Measurements from ENCODE around the gene NRIP3.

The NRIP3 gene

DNA sequence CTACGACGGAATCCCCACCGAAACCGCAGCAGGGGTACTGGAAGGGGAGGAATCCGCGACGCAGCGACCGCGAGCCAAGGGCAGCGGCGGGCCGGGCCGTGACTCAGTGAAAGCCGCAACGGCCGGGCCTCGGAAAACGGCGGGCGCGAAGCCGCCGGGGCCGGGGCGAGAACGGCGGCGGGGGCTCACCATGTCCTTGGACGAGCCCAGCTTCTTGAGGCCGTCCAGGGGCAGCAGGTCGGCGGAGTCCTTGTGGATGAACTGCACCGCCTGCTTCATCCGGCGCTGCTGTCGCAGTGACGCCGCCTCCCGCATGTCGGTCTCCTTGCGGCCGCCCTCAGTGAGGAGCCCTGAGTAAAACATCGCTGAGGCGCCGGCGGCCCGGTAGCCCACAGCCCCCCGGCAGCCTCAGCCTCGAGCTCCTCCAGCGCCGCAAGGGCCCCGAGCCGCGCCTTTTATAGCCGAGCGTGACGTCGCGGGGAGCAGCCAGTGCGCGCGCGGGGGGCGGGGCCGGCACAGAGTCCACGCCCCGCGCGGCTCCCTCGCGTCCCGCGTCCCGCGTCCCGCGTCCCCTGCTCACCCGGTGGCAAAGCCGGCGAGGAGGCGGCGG is at the start of gene NRIP3:
TSS of gene NRIP3 (minus strand) at position 429 of the 610 bp plus-strand sequence. CDS start at position 363, 66 bp downstream.
- DNase-seq (ENCODE audit: low read depth in 2 of 2) = peak; percentile 38 to 72

DNA sequence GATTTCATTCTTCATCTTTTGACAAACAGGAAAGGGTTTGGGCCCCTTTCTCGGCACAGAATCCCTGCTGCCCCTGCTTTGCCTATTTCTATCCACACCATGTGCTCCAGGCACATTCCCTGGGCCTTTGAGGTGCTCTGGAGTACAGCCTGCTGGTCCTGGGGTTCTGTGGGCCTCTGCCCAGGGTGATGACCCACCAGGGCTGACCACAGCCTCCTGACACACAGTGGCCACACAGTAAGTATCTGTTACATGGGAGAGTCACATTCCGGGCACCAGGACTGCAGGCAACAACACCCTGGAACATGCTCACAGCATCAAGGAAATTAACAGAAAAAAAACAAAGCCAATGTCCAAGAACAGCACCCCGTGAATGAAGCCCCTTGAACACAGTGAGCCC is 48.5 kb upstream of the NRIP3 start:
- DNase-seq (ENCODE audit: low read depth in 2 of 2) = no peak

DNA sequence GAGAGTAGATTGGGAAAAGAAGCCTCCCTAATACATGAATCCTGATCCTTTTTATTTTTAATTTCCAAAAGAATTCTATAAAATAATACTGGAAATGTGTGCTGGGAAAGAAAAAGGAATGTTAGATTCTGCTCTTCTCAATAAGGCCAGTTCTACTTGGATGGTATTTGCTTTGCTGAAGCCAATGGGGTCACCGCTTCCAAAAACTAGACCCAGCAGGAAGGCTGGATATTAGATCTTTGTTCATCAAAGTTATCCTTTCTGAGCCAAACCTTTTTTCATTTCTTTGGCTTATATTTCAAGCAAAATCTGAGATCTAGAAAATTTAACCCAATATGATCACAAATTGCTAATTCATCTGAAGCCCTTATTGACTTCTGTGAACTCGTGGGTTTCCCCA is 46.2 kb upstream of the NRIP3 start:
- DNase-seq (ENCODE audit: low read depth in 2 of 2) = no peak

DNA sequence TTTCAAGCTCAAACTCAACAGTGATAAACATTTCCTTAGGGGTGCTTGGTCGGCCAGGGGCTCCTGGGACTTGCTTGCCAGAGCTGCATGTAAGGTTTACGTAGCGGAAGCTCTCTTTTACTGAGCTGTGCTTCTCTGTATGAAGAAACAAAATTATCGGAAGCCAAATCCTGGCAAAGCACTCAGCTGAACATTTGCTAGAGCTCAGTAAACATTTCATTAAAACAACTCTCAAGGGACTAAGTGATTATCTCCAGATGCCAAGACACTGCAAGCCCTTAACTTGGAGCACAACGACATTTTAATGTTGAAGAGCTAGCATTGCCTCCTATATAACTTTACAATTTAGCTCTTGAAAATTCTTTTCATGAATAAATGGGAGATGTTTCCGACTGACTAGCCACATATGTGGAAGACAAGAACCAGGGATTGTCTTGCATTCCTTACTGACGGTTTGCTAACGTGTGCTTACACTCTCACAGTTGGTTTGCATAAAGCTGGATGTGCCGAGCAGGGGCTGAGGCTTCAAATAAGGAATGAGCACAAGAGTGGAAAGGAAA is 44.2 kb upstream of the NRIP3 start:
- DNase-seq (ENCODE audit: low read depth in 2 of 2) = no peak

DNA sequence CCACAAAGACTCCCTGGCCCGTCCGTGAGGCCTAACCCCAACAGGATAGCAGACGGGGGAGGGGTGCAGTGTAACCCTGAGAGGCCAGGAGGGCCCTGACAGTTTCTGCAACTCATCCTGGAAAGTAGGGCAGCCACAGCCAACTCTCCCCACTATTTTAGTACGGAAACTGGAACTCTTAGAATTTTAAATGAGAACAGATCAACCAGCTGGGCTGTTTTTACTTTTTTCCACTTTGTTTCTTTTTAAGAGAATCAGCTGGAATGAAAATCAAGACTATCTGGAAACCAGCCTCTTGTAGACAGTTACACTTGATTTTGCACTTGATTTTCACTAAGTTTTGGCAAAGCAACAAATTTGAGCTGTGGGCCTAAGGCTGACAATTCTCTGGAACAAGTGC is 42.7 kb upstream of the NRIP3 start:
- no peak for DNase-seq (ENCODE audit: low read depth in 2 of 2)

DNA sequence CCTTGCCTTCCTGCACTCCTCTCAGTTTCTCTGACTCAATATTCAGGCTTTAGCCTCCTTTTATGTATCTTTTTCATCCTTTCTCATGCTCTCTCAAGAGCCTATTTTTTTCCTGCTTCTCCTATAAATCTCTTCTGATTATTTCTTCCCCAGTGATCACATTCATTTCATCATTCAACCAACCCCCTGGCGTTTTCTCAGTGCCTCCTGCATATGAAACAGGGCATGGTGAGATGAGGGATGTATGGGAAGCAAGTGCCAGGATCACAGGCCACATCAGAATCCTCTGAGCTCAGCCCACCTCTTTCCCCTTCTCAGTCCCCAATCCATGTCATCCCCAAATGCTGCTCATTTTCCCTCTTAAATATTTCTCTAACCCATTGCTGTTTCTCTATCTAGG is 38.7 kb upstream of the NRIP3 start:
- no peak for DNase-seq (ENCODE audit: low read depth in 2 of 2)

DNA sequence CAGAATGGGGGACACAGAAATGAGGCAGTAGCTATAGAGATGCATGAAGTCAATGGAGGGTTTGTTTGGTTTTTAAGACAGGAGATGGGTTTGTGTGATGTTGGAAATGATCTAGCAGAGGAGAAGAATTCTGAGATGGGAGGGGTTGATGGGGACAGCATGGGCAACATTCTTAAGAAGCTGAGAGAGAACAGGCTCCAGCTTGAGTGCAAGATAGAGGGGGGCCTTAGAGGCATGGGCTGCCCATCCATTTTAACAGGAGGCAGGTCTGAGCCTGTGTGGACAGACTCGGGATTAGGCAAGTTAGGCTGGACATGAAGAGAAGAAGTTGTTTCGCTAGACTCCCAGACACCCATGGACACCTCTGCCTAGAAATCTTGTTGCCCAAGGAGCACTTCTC is 37.9 kb upstream of the NRIP3 start:
- DNase-seq (ENCODE audit: low read depth in 2 of 2) = no peak

DNA sequence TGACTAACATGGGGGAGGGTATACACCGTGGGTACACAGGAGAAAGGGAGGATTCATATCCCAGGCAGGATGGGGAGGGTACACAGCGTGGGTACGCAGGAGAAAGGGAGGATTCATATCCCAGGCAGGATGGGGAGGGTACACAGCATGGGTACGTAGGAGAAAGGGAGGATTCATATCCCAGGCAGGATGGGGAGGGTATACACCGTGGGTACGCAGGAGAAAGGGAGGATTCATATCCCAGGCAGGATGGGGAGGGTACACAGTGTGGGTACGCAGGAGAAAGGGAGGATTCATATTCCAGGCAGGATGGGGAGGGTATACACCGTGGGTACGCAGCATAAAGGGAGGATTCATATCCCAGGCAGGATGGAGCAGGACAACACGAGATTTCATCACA is 36.6 kb upstream of the NRIP3 start:
- no peak for DNase-seq (ENCODE audit: low read depth in 2 of 2)

DNA sequence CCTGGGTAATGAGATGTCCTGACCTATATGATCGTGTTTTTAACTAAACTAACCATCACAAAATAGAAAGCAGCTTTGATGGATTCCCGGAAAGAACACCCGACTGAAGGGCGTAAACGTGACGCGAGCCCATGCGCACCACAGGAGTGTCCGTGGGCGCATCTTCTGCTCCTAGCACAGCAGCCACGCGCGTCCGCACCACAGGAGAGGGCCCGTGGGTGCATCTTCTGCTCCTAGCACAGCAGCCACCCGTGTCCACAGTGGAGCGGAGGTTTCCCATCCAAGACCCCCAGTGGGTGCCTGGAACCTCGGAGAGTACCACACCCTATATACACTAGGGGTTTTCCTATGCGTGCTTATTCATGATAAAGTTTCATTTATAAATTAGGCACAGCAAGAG is 36.1 kb upstream of the NRIP3 start:
- no peak for DNase-seq (ENCODE audit: low read depth in 2 of 2)

DNA sequence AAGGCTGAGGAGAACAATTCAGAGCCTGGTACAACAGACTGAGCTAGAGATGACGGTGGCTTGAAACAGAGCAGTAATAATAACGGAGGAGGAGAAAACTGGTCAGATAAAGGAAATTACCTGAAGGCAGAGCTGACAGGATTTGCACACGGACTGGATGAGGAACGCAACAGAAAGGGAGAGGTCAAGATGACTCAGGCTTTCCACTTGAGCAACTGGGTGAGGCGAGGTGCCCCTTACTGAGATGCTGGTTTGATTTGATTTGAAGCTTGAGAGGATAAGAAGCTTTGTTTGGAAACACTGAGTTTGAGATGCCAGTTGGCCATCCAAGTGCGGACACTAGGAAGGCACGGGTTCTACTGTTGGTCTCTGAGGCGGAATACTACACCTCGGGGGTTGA is 35.4 kb upstream of the NRIP3 start:
- no peak for DNase-seq (ENCODE audit: low read depth in 2 of 2)

DNA sequence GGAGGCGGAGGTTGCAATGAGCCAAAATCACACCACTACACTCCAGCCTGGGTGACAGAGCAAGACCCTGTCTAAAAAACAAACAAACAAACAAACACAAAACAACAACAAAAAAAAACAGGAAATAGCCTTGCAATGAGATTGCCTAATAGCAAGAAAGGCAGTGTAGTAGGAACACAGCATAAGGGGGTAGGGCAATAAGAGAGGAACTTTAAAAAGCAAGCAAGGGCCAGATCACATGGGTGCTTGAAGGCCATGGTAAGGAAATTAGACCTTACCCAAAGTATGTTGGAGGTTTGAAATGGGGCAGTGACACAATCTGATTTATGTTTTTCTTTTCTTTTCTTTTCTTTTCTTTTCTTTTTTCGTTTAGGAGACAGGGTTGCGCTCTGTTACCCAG is 34.7 kb upstream of the NRIP3 start:
- no peak for DNase-seq (ENCODE audit: low read depth in 2 of 2)

DNA sequence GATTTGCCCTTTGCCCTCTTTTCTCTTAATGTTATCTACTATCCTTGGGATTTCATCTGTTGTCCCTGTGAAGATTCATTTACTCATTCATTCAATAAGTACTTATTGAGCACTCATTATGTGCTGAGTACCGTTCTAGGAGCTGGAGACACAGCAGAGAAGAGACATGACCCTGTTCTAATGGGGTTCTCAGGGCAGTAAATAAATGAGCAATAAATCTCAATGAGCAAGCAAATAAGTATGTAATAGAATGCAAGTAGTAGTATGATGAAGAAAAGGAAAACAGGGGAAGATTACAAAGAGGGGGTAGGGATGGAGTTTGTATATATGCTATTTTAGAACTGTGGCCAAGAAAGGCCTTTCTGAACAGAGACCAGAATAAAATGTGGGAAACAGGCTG is 34.2 kb upstream of the NRIP3 start:
- DNase-seq (ENCODE audit: low read depth in 2 of 2) = no peak

DNA sequence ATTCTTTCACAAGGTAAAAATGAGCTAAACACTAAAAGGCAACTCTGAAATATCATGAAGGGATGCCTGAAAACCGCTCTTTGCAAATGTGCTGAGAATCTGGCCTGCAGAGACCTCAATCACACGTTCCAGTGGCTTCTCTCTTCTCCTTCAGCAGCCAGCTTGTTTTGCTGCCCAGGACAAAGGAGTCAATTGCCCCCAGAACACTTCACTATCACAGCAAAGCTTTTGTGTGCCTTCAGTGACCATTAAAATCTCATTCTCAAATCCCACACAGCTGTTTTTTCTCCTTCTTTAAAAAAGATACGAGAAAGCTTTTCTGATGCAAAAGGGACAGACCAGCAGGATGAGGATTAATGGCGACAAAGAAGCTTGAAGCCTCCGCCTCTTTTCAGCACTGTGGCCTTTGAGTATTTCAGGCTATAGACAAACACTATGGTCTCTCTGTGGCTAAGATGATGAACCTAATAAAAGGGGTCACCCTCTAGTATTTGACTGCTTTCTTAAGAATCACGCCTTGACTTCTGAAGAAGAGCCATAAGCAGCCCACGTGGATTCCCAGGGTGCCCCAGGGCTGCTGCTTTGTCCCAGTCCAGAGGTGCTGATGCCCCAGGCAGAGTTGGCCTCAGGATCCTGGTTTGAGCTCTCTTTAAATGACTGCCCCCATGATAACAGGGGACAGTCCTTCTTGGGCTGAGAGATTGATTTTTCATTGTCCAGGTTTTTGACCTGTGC is 33.4 kb upstream of the NRIP3 start:
- no peak for DNase-seq (ENCODE audit: low read depth in 2 of 2)

DNA sequence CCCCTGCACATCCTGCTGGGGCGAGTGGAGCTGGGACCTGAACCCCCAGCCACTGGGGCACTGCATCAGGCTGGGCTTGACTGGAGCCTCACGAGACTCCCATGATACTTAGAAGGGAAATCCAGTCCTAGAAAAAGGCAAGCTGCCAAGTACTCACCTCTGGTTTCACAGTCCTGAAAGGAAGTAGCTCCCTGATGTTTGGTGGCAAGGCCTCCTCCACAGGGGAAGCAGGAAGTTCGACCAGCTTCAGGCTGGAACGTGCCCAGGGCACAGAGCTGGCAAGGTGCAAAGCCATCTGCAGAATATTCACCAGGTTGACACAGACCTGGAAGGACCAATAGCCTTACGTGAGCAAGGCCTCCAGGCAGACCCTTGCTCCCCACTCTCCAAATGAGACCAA is 26.8 kb upstream of the NRIP3 start:
- no peak for DNase-seq (ENCODE audit: low read depth in 2 of 2)

DNA sequence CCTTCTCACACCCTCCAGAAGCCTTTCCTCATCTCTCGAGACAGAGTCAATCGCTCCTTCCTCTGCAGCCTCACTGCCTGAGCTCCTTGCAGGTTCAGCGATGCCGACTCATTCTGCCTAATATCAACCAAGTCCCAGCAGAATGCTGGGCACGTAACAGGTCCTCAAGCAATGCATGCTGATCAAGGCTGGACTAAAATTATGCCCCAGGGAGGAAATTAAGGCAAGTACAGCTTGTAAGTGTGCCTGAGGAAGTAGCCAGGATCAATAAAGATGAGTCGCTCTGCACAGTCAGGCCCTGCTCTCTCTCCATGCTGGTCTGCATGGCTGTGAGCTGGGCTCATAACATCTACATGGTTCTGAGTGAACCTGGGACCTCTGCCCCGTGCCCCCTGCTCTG is 25.6 kb upstream of the NRIP3 start:
- DNase-seq (ENCODE audit: low read depth in 2 of 2) = no peak

DNA sequence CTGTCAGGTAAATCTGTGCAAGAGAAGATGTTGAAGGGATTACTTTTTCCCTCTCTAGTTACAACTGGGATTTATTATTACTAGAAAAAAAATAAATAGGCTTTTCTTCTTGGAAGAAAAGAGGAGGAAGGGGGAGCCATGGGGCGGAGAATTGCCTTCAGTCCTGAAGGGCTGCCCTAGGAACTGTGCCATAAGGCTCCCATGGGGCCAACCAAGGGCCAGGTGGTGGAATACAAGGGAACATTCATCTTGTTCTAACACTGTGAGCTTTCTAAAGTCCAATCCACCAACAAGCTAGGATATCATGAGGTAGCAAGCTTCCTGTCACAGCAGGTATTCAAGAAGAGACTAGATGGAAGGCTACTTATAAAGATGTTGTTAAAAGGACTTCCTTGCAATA is 24.8 kb upstream of the NRIP3 start:
- DNase-seq (ENCODE audit: low read depth in 2 of 2) = no peak

DNA sequence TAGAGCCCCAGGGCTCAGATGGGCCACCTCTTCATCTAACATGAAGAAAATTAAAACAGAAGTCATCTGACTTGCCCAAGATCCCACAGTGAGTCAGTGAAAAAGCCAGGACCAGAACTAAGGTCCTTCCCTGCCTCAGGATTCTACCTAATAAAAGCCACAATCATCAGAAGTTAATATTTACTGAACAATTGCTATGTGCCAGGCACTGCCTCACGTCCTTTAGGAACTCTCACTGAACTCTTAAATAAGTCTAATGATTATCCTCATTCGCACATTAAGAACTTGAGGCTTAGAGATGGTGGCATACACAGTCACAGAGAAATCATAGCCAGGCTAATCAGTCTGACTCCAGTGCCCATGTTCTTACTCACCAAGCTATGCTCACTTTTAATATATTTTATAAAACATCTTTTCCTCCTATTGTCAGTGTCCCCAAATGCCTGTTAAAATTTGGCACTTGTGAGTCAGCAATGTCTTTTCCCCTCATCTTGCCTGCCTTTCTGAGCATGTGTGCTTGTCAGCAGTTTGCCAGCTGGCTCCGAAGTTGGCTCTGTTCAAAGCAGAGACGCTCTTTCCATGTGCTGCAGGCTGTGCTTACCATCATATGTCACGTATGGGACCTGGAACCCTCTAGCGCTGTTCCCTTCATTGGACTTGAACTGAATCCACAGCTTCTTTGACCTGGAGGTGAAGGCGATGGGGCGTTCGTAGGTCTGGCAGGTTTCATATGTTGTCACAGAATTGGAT is 21.5 kb upstream of the NRIP3 start:
- no peak for DNase-seq (ENCODE audit: low read depth in 2 of 2)

DNA sequence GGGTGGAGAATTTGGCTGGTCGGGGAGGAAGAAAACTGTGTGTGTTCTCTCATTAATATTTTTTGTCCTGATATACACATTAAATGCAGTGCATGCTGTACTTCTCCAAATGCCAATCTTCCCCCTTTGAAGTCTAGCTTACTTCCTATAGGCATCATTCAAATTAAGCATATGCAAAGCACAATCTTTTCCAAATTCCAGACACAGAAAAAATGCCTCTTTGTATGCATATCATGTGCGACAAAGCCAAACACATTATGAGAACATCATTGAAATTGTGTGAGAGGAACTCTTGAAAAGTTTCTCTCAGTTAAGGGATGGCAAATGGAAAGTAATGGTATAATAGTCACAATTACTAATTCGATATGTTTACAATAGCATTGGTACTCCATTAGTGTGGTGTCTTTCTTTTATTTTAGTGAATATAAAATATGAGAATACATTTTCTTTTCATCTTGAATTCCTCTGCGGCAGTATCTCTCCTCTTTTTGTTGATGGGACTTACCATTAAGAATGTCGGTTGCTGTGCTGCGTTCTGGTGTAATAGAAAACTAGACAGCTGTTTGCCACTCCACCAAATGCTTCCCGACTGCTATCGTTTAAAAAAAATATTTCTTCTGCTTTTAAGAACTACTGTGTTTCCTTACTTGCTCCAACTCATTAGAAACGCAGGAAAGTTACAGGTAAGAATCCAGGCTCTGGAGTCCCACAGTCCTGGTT is 19.3 kb upstream of the NRIP3 start:
- no peak for DNase-seq (ENCODE audit: low read depth in 2 of 2)

DNA sequence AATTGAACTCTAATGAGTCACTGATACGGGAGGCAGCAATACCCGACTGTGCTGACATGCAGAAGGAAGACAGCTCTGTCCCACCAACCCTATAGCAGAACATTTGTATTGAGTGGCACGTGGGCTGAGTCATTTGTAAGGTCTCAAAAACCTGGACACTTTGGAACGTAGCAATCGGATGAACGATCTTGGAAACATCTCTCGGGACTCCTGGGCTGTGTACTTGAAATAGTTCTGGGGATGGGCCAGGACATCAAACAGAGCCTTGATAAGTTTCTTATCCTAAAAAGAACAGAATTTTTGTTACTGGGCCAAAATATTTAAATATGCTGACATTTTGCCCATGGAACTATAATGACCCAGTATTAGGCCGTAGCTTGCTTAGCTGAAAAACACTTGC is 17.1 kb upstream of the NRIP3 start:
- no peak for DNase-seq (ENCODE audit: low read depth in 2 of 2)

DNA sequence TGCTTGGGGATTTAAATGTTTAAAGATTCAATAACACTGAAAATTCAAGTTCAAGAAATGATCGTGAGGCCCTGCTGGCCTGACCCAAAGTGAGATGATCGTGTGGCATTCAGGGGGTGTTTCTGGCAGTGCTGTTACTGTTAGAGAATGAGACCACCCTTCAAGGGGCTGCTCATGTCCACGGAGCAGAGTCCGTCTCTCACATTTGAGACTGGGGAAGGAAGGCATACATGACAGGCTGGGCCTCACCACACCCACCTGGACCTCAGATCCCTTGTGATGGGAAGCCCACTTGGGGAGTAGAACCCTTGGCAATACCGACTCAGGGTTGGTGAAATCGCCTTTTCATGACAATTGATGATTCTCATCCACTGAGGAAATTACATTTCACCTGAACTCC is 16.1 kb upstream of the NRIP3 start:
- DNase-seq (ENCODE audit: low read depth in 2 of 2) = no peak

DNA sequence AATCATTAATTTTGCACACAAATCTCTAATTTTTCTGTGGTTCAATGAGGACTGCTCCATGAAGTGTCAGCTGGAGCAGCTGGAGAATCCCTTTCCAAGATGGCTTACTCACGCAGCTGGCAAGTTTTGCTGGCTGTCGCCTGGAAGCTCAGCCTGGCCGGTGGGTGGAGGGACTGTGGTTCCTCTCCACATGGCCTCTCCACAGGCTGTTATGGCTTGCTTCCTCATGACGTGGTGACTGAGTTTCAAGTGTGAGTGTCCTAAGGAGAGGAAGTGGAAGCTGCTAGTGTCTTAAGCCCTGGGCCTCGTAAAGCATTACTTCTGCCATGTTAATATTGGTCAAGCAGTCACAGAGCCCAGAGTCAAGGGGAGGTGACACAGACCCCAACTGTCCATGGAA is 14.0 kb upstream of the NRIP3 start:
- no peak for DNase-seq (ENCODE audit: low read depth in 2 of 2)

All from stimulated activated CD8-positive, alpha-beta memory T cell treated with anti-CD3 and anti-CD28 coated beads, Interleukin-7, amount 100 ng/mL, for 4 hours (primary cell).